CD4-positive, alpha-beta T cell treated with Interleukin-12 subunit alpha and Interleukin-12 subunit beta, for 1 hour (primary cell): Measurements from ENCODE around the gene LIPC.
A peak's percentile ranks its signal among the peaks of the same experiment; 100 is the strongest.
"Not testable (repeated sequence)": the region's sequence is repeated elsewhere in the genome, so short reads cannot be mapped to it uniquely, and the experiment has no call there.

ENCODE experiments used
- DNase-seq: peaks from one replicate; pipeline ENCODE4 v3.0.0-alpha.2; 2020

Gene LIPC

GRCh38 chr15:58594898-58595297 is 163.1 kb downstream of the LIPC start:
- DNase-seq, result no peak

- DNase-seq, result no peak
These were observed 163.9 kb downstream of the LIPC start for GRCh38 chr15:58595516-58596263.

- DNase-seq, result no peak
These were observed 166.4 kb downstream of the LIPC start for GRCh38 chr15:58597943-58598828.

- no peak for DNase-seq
These were observed 167.0 kb downstream of the LIPC start for GRCh38 chr15:58598829-58599210.

- DNase-seq, result no peak
These were observed 171.0 kb downstream of the LIPC start for GRCh38 chr15:58602823-58603222.

- DNase-seq, result not testable (repeated sequence)
These were observed 172.1 kb downstream of the LIPC start for GRCh38 chr15:58603927-58604326.

- DNase-seq, result no peak
These were observed 172.7 kb downstream of the LIPC start for GRCh38 chr15:58604455-58604923.

- DNase-seq, result no peak
These were observed 174.2 kb downstream of the LIPC start for GRCh38 chr15:58605931-58606530.

- DNase-seq, result no peak
These were observed 174.8 kb downstream of the LIPC start for GRCh38 chr15:58606577-58607080.

GRCh38 chr15:58608129-58608590 is 176.4 kb downstream of the LIPC start:
- peak; percentile 36 for DNase-seq

- DNase-seq, result no peak
These were observed 176.9 kb downstream of the LIPC start for GRCh38 chr15:58608711-58609110.

- DNase-seq, result no peak
These were observed 180.2 kb downstream of the LIPC start for GRCh38 chr15:58611731-58612676.

GRCh38 chr15:58616171-58616570 is 184.4 kb downstream of the LIPC start:
- DNase-seq, result no peak
